ENCODE results near the gene AKNA.

Gene AKNA

DNA sequence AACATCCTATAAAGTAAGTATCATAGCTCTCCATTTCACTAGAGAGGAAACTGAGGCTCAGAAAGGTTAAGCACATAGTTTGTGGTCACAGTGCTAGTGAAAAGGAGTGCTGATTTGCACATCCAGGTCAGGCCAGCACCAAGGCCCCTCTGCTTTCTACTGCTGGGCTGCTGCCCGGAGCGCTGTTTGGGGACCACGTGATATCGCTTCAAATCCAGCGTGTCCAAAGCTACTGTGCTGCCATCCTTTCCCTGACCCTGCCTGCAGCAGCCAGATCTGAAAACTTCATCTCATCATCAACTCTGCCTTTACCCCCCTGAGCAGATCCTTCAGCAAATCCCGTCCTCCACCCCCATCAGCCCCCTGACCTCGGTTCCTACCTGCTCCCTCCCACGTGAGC, 40.7 kb upstream of the AKNA start:
- TF ChIP-seq, protein P1, sequence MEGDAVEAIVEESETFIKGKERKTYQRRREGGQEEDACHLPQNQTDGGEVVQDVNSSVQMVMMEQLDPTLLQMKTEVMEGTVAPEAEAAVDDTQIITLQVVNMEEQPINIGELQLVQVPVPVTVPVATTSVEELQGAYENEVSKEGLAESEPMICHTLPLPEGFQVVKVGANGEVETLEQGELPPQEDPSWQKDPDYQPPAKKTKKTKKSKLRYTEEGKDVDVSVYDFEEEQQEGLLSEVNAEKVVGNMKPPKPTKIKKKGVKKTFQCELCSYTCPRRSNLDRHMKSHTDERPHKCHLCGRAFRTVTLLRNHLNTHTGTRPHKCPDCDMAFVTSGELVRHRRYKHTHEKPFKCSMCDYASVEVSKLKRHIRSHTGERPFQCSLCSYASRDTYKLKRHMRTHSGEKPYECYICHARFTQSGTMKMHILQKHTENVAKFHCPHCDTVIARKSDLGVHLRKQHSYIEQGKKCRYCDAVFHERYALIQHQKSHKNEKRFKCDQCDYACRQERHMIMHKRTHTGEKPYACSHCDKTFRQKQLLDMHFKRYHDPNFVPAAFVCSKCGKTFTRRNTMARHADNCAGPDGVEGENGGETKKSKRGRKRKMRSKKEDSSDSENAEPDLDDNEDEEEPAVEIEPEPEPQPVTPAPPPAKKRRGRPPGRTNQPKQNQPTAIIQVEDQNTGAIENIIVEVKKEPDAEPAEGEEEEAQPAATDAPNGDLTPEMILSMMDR (IDR thresholded peaks at IDR 0.05), result no peak
- no peaks in the 10 kb centered on the region for H3K36me3 ChIP-seq
- H3K27me3 ChIP-seq, result peaks cover 0 to 22% of the 10 kb centered on the region in 2 donors
- intact Hi-C loops (cut with DNase I; ENCODE audit: low total_unique reads), result no loop called here
- H3K4me1 ChIP-seq, result no peaks in the 10 kb centered on the region
- DNase-seq, result no peak
- no peak overlapping the region for H3K27ac ChIP-seq
- H3K9me3 ChIP-seq, result no peaks in the 10 kb centered on the region
- H3K4me3 ChIP-seq, result no peak overlapping the region

DNA sequence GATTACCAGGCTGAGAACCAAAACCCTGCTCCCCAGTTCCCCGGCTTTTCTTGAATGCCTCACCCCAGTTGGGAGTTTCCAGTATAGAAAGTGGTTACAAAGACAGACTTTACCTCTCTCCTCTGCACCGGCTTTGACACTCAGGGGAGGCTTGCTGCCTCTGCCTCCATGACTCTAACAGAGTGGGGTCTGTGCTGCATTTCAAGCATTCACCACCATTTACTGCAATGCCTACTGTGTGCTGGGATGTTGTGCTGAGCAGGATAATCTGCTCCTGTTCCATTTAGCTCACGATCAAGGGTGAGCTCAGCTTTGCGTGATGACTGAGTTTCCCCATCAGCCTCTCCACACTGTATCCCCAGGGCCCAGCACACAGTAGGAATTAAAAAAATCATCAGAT, 39.9 kb upstream of the AKNA start:
- DNase-seq, result no peak
- H3K4me3 ChIP-seq, result no peak overlapping the region
- H3K9me3 ChIP-seq, result no peaks in the 10 kb centered on the region
- TF ChIP-seq, protein P1 (IDR thresholded peaks at IDR 0.05), result no peak
- peaks cover 0 to 22% of the 10 kb centered on the region in 2 donors for H3K27me3 ChIP-seq
- no peak overlapping the region for H3K27ac ChIP-seq
- no peaks in the 10 kb centered on the region for H3K4me1 ChIP-seq
- H3K36me3 ChIP-seq, result no peaks in the 10 kb centered on the region
- intact Hi-C loops (cut with DNase I; ENCODE audit: low total_unique reads), result no loop called here

DNA sequence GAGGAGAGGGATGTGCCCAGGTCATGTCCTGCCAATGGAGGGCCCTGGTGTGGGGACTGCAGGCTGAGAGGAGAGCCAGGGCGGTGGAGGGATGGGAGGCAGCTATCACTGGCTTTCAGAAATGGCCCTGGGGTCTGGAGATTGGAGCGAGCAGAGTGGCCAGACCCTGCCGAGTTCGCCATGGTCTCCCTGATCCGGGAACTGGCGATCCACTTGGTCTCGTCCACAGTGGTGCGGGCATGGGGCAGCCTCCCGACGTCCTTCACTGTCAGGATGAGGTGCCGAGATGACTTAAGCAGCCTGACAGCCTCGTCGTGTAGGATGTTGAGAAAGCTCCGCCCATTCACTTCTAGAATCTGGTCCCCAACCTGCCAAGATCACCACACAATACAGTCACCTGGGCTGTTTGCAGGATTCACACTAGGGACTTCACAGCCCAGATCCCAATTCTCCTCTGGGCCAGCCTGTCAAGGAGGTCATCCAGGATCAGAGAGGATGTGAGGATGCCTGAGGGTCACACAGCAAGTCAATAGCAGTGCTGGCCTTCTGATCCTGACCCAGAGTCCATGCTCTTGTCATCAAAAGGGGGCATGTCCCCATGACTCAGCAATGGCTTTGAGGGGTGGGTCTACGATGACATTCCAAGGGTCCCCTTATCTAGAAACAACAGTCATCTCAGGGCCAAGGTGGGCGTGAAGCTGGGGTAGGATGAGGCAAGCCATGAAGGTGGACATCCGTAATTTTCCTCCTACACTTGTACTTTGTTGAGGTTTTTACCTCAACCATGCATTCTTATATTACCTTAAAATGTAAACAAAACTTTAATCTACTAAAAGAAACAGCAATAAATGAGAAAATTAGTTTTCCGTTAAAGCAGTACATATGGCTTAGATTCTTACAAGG, 38.5 kb upstream of the AKNA start:
- H3K27ac ChIP-seq, result no peak overlapping the region
- peaks cover 0 to 19% of the 10 kb centered on the region in 2 donors for H3K27me3 ChIP-seq
- TF ChIP-seq, protein P1 (IDR thresholded peaks at IDR 0.05), result no peak
- no peaks in the 10 kb centered on the region for H3K4me1 ChIP-seq
- DNase-seq, result no peak
- intact Hi-C loops (cut with DNase I; ENCODE audit: low total_unique reads), result no loop called here
- no peak overlapping the region for H3K4me3 ChIP-seq
- H3K9me3 ChIP-seq, result no peaks in the 10 kb centered on the region
- H3K36me3 ChIP-seq, result no peaks in the 10 kb centered on the region

DNA sequence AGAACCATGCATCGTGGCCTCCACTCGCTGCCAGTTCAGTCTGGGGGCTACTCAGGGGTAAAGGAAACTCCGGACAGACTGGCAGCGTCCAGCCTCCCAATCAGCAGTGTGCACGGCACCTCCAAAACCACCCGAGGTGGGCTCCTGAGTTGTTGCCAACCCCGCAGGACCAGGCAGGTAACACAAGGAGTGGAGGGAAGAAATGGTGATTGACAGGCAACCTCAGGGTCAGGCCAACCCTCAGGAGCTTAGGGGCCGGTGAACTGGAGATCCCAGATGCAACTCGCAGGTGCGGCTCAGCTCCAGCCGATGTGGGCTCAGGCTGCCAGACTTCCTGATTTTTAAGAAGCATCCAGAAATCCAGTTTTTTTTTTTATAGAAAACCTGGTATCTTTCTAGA, 37.3 kb upstream of the AKNA start:
- Histone ChIP-seq H3K4me3 (no peak overlapping the region), H3K27ac (no peak overlapping the region), H3K9me3 (no peaks in the 10 kb centered on the region), H3K36me3 (no peaks in the 10 kb centered on the region), H3K27me3 (peaks cover 0 to 12% of the 10 kb centered on the region in 2 donors), H3K4me1 (no peaks in the 10 kb centered on the region)
- intact Hi-C loops (cut with DNase I; ENCODE audit: low total_unique reads), result no loop called here
- TF ChIP-seq, protein P1 (IDR thresholded peaks at IDR 0.05), result no peak
- DNase-seq, result no peak

DNA sequence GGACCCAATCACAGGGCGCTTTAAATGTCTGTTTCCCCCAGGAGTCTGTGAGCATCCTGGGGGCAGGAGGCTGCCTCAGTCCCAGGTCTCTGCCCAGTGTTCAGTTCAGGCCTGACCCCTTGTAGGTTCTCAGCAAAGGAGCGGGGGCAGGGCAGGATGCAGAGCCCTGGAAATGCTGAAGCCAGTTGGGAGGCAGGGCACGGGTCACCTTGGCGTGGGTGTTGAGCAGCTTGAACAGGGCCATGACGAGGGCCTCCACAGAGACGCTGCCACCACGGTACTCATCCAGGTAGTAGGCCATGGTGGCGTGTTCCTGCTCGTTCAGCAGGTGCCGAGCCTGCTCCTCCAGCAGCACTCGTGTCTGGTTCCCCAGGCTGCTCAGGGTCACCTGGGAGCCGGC, 36.3 kb upstream of the AKNA start:
- Histone ChIP-seq H3K9me3 (no peaks in the 10 kb centered on the region), H3K27me3 (peaks cover 0 to 12% of the 10 kb centered on the region in 2 donors)
- intact Hi-C loops (cut with DNase I; ENCODE audit: low total_unique reads), result no loop called here

More for the DNA sequence above, 36.3 kb upstream of the AKNA start:
- no peaks in the 10 kb centered on the region for H3K36me3 ChIP-seq
- DNase-seq, result no peak
- no peak overlapping the region for H3K27ac ChIP-seq
- no peaks in the 10 kb centered on the region for H3K4me1 ChIP-seq
- no peak overlapping the region for H3K4me3 ChIP-seq
- TF ChIP-seq, protein P1 (IDR thresholded peaks at IDR 0.05), result no peak

All from tibial artery (tissue), 4 donors.